ENCODE measurements around the gene BCKDHB. TPM values are rescaled to one million over a fixed set of nuclear protein-coding genes. Genes with fewer than 3 reads are reported as not detected.
A peak's percentile ranks its signal among the peaks of the same experiment; 100 is the strongest.
"Not testable (repeated sequence)": the region's sequence is repeated elsewhere in the genome, so short reads cannot be mapped to it uniquely, and the experiment has no call there.

Gene BCKDHB
- total RNA-seq, 1 experiment from 2014 or later, result 12.5 TPM

- no peak for DNase-seq (ENCODE audit: low read depth)
These were observed 100.3 kb downstream of the BCKDHB start for GRCh38 chr6:80206758-80207157.

DNA sequence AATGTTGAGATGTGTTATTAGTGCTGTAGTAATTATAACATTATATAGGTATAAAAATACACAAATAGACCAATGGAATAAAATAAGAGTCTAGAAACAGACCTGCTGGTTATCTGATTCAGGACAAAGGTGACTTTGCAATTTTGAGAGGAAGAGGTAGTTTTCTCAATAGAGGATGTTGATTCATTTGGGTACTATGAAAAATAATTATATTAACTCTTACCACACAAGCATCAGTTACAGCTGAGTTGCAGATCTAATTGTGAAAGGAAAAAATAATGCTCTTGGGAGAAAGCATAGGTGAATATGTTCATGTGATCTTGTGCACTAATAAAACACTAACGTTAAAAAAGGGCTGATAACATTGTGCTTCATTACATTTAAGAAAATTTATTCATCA, 103.0 kb downstream of the BCKDHB start:
- DNase-seq (ENCODE audit: low read depth), result no peak

GRCh38 chr6:80210618-80211017, 104.1 kb downstream of the BCKDHB start:
- DNase-seq (ENCODE audit: low read depth), result no peak

GRCh38 chr6:80211286-80211685, 104.8 kb downstream of the BCKDHB start:
- no peak for DNase-seq (ENCODE audit: low read depth)

- not testable (repeated sequence) for DNase-seq (ENCODE audit: low read depth)
These were observed 105.4 kb downstream of the BCKDHB start for GRCh38 chr6:80211890-80212289.

DNA sequence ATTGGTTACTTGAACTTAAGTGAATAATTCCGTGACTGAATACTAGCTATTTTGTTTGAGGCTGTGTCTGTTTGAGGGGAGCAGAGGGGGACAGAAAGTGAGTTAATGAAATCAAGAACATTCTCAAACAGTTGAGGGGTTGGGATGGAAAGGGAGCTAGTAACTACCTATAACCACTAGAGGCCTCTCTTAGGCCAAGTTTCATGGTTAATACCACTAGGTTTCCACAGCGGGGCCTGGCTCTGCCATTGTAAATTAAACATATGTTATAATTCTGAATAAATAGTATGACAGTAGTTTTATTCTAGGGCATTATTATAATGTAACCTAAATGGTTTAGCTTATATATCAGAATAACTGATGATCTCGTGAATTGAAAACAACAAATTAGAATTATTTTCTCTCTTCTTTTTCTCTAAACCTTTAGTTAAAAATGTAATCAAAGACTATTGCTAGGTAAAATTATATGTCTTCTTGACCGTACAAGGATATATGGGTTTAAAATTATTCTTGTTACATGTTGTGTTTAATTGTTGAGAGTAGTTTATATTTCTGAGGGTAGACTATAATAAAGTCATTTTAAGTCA, 108.1 kb downstream of the BCKDHB start:
- DNase-seq (ENCODE audit: low read depth), result peak; percentile 42

GRCh38 chr6:80215063-80215462, 108.6 kb downstream of the BCKDHB start:
- no peak for DNase-seq (ENCODE audit: low read depth)

DNA sequence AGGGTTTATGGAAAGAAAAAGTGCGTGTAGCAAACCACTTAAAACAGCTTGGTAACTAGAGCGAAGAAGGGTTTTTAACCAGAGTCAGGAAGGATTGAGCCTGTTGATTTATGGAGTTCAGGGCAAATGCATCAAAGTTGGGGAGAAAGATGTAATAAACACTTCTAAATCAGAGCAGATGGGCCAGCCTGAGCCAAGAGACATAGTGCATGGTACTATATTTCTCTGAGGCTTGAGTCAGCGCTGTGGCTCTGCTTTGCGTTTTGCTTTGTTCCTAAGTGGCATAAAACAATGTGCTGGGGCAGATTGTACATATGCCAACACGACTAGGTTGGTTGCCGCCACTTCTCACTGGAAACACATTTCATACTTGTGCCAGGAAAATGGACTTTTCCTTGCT, 111.3 kb downstream of the BCKDHB start:
- no peak for DNase-seq (ENCODE audit: low read depth)

DNA sequence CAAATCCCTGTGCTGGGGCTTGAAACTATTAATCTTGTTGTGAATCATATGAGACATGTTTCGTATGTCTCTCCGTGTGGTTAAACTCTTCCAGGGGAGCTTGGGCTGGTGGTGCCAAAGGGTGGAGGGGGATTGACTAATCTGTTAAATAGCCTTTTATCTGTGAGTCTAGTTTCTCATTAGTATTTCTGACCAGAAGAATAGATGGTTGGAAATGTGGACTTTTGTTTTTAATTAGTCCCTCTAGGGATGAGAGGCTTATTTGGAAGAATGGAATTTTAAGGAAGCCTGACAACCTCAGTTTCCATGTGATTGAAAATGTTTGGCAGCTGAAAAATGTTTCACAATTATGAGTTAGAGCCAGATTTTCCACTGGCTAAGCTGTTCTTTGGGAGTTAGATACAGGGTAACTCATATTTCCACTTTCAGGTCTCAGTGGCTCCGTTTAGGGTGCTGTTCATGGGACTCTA, 117.3 kb downstream of the BCKDHB start:
- DNase-seq (ENCODE audit: low read depth), result peak; percentile 14

- DNase-seq (ENCODE audit: low read depth), result no peak
These were observed 119.7 kb downstream of the BCKDHB start for GRCh38 chr6:80226151-80226550.

DNA sequence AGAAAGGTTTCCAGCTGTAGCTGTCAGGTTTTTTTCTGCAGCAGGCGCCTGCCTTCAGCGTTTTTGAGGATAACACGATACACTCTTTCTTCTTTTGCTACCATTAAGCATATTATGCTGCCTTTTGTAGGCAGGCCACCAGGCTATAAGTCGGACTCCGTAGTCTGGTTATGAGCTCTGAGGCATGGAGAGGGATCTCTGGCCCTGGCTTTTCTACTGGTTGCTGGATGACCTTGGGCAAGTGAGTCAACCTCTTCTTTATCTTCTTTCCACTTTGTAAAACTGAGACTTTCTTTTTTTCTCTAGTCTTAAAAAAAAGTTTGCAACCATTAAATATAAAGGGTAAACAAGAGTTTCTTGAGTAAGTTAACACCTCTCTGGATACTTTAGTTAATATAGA, 120.2 kb downstream of the BCKDHB start:
- no peak for DNase-seq (ENCODE audit: low read depth)

DNA sequence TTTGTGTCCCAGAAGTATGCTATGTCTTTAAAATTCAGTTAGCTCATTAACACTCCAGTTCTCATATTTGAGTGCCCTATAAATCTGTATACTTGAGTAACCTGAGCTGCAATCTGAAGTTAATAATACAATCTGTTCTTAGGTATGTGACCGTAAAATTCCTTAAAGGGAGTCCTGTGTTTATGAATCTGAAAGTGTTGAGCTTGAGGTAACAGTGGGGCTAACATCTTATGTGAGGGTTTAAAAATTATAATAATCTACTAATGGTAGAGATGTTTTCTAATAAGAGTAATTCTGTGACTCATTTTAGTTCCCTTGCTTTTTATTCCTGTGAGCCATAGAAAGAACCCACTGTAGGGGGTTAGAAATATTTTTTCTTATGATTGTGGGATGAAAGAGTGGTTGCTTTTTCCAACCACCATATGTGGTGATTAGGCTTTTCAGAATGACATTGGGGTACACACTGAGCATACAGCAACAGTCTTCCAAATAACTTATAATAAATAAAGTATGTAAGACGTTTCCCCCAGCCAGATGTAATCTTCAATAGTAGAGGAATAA, 121.2 kb downstream of the BCKDHB start:
- no peak for DNase-seq (ENCODE audit: low read depth)

GRCh38 chr6:80233262-80233661, 126.8 kb downstream of the BCKDHB start:
- DNase-seq (ENCODE audit: low read depth), result no peak

- DNase-seq (ENCODE audit: low read depth), result no peak
These were observed 127.5 kb downstream of the BCKDHB start for GRCh38 chr6:80233958-80234357.

DNA sequence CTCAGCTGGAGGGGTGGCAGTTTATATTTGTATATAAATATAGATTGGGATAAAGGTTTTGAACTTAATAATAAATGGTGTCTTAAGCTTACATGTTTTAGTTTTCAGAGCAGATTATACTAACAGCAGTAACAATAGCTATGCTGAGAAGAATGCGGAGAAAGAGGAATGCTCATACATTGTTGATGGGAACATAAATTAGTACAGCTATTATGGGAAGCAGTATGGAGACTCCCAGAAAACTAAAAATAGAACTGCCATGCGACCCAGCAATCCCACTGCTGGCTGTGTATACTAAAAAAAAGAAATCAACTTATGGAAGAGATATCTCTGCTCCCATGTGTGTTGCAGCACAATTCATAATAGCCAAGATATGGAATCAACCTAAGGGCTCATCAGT, 127.9 kb downstream of the BCKDHB start:
- no peak for DNase-seq (ENCODE audit: low read depth)

GRCh38 chr6:80234908-80235307, 128.4 kb downstream of the BCKDHB start:
- DNase-seq (ENCODE audit: low read depth), result no peak

- DNase-seq (ENCODE audit: low read depth), result no peak
These were observed 129.2 kb downstream of the BCKDHB start for GRCh38 chr6:80235647-80236046.

DNA sequence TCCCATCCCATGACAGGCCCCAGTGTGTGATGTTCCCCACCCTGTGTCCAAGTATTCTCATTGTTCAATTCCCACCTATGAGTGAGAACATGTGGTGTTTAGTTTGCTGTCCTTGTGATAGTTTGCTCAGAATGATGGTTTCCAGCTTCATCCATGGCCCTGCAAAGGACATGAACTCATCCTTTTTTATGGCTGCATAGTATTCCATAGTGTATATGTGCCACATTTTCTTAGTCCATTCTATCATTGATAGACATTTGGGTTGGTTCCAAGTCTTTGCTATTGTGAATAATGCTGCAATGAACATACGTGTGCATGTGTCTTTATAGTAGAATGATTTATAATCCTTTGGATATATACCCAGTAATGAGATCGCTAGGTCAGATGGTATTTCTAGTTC, 132.3 kb downstream of the BCKDHB start:
- DNase-seq (ENCODE audit: low read depth), result not testable (repeated sequence)

DNA sequence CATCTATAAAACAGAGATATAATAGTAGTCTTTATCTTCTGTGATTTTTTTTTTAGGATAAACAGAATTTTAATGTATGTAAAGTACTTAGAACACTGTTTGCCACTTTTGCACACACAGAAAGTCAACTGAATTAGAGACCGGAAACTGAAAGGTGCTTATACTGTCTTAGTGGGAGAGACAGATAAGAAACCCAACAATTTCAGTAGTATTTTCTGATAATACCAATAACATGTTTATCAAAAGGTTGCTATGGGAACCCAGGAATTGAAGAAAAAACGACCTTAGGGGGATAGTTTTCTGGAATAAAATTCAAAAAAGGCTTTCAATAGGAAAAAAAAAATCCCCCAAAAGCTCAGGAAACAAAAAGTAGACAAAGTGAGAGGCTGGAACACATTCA, 138.6 kb downstream of the BCKDHB start:
- no peak for DNase-seq (ENCODE audit: low read depth)

DNA sequence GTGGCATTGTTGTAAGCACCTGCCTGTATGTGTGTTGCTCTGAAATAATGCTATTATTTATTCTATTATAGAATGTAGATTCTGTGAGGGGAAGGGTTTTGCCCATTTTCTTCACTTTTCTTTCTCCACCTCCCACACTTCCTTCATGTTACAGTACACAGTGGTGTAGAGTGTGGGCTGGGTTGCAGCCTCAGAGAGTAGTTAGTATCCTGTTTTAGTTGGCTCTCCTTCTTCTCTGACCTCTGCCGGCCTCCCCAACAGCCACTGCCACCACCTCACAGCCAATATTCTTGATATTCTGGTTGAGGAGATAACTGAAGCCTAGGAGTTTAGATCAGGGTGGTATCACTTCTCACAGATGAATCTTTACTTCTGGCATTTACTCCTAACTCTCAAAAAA, 143.4 kb downstream of the BCKDHB start:
- peak; percentile 3 for DNase-seq (ENCODE audit: low read depth)

GRCh38 chr6:80250391-80250997, 144.0 kb downstream of the BCKDHB start:
- peak; percentile 3 for DNase-seq (ENCODE audit: low read depth)

GRCh38 chr6:80251321-80251720, 144.8 kb downstream of the BCKDHB start:
- DNase-seq (ENCODE audit: low read depth), result no peak

DNA sequence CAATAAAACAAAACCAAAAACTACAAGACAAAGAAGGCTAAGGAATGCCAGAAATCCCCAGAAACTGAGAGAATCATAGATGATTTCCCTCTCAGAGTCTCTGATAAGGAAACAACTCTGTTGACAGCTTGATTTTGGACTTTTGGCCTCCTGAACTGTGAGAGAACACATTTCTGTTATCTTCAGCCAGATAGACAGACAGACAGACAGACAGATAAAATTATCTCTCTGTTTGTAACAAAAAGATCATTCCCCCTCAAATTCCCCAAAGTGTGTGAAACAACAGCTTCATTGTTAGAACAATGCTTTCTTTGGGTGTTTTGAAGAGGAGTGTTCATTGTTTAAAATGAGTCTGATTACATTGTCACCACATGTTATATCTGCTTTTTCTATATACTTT, 148.2 kb downstream of the BCKDHB start:
- no peak for DNase-seq (ENCODE audit: low read depth)

- no peak for DNase-seq (ENCODE audit: low read depth)
These were observed 150.2 kb downstream of the BCKDHB start for GRCh38 chr6:80256691-80257090.
